Medulla oblongata (tissue), 1 donor: ENCODE results near the gene EPRS1.
"Not testable (repeated sequence)": the region's sequence is repeated elsewhere in the genome, so short reads cannot be mapped to it uniquely, and the experiment has no call there.

Experiments used
- DNase-seq: peaks from one replicate; pipeline ENCODE4 v3.0.0-alpha.2; 2015; ENCODE audit errors: extremely low spot score

EPRS1 gene

DNA sequence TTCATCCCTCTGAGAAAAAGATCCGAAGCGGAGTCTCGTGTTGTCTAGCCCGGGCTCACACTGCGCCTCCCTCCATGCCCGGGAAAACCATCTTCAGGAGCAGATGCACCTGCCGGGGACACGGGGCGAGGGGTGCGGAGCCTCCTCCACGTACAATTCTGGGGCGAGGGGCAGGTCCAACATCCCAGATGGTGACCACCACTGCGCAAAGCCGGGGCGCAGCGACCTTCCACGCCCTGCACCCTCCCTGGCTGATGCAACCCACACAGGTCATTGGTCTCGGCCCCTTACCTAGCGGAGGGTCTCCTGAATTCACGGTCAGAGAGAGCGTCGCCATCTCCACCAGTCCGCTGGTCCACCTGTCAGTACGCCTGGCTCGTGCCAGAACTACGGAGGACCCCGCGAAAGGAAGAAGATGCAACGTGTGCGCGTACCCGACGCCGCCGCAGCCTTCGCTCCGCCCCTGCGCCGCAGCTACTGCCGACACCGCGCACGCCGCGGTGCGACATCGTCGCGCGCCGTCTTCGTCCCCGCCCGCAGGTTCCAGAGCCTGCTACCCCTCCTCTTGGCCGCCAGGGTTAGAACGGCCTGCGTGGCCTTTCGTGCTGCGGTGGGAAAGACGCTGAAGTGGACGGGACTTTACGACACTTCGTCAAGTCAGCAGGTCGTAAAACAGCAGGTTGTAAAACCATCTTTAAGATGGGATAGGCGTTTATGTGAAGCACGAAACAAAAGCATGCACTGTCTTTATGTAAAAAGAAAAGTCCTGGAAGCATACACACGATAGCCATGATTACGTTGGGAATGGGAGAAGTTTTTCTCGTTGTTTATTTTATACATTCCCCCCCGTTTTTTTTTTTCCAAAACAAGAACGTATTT lies at the start of gene EPRS1:
TSS of gene EPRS1 (minus strand) at position 454 of the 879 bp plus-strand sequence. CDS start at position 337, 117 bp downstream.
- DNase-seq = peak; percentile 95

GRCh38 chr1:220094016-220094911 lies 48.0 kb upstream of the EPRS1 start, which contains the start of gene IARS2:
TSS of gene IARS2 (plus strand) at chr1:220094132. CDS start at chr1:220094217, 85 bp downstream.
- DNase-seq = peak; percentile 89

DNA sequence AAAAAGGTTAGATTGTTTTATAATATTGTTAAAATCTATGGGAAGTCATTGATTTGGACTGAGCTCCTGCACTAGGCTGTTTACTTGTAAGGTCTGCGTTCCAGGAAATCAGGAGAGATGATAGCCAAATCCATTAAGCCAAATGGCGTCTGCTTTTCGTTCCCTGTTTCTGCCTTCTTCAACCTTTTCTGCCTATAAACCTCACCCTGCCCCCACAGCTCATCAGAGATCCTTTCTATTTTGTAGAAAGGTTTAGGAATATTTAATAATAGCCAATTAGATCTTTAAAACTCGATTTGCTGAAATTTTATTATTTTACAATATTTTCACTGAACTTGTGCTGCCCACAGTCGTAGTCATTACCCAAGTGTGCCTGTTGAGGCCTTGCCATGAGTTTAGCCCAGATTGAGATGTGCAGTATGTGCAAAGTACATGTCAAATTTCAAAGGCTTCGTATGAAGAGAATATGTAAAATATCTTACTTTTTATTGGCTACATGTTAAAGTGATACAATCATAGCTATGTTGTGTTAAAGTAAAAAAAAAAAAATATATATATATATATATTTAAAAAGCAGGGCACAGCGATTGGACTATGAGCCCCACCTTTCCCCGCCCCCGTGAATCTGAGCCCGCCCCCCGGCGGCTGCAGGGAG lies 47.2 kb upstream of the EPRS1 start:
- DNase-seq = no peak

- DNase-seq = no peak
Observed at GRCh38 chr1:220092694-220093093, 46.4 kb upstream of the EPRS1 start.

- peak; percentile 97 for DNase-seq
Observed at GRCh38 chr1:220089650-220090556, 43.6 kb upstream of the EPRS1 start, which contains the start of gene BPNT1. TSS of gene BPNT1 (minus strand) at chr1:220089788. CDS start at chr1:220079846, 9,942 bp downstream.

- DNase-seq = not testable (repeated sequence)
Observed at GRCh38 chr1:220086261-220086686, 40.0 kb upstream of the EPRS1 start.

DNA sequence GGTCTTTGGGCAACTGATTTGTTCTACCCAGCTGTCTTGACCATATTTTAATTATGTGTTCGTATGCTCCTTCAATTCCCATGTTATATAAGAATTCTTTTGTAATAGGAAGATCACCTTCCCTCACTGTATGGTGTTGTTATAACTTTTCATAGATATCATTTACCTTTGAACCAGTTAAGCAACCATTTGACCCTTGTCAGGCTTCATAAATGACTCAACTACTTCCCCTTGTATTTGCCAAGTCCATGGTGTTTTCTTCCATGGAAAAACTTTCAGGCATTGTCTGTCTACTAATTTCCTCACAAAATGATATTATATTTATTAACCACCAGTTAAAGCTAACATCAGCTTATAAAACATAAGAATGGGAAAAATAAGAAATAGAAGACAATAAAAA lies 38.2 kb upstream of the EPRS1 start:
- DNase-seq = no peak

DNA sequence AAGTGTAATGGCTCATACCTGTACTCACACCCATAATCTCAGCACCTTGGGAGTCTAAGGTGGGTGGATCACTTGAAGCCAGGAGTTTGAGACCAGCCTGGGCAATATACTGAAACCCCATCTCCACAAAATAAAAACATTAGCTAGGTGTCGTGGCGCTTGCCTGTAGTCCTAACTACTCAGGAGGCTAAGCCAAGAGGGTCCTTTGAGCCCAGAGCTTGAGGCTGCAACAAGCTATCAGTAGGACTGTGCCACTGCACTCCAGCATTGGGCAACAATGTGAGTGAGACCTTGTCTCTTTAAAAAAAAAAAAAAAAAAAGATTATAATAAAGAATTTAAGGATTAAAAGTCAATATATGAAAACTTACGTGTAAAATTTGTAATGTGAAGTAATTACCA lies 31.6 kb upstream of the EPRS1 start:
- DNase-seq = no peak

GRCh38 chr1:220076861-220077762 lies 30.8 kb upstream of the EPRS1 start:
- no peak for DNase-seq

- DNase-seq = no peak
Observed at GRCh38 chr1:220067269-220068204, 21.2 kb upstream of the EPRS1 start.

DNA sequence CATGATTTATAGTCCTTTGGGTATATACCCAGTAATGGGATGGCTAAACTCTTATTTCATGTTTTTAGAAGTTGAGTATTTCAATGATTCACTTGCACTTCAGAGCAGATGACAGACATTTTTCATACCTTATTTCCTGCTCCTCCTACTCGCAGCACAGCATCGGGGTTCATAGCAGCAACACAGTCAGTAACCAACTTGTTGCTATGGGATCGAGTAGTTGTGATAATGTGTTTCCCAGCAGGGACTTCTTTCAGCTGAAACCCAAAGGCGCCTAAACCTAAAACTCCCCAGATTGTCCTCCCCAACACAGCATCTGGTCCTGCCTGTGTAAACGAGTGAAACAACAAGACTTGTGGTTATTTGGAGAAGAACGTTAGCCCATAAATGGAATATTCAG lies 16.3 kb upstream of the EPRS1 start:
- DNase-seq = no peak

- no peak for DNase-seq
Observed at GRCh38 chr1:220060876-220061275, 14.6 kb upstream of the EPRS1 start.

GRCh38 chr1:220056374-220056773 lies 10.1 kb upstream of the EPRS1 start:
- no peak for DNase-seq

GRCh38 chr1:220045356-220046051 lies 801 bp downstream of the EPRS1 start:
- DNase-seq = peak; percentile 58

GRCh38 chr1:220044678-220045355 lies 1.5 kb downstream of the EPRS1 start:
- peak; percentile 11 for DNase-seq

- DNase-seq = no peak
Observed at GRCh38 chr1:220043646-220044045, 2.7 kb downstream of the EPRS1 start.

- no peak for DNase-seq
Observed at GRCh38 chr1:220040028-220040596, 6.2 kb downstream of the EPRS1 start.
